A673 (cell line): ENCODE measurements around the gene RNF40. TPM values are rescaled to one million over a fixed set of nuclear protein-coding genes. Genes with fewer than 3 reads are reported as not detected.
A peak's percentile ranks its signal among the peaks of the same experiment; 100 is the strongest.

Experiments
- BruUV-seq: library from RNA; stranded (reverse); fragments of 400-500 nt; replicated peaks from 2 replicates; lab custom pipeline; 2021; lab: Mats Ljungman, UMichigan
- CTCF ChIA-PET: fragments of 300-600 bp; sonication (Branson Sonifier 250); formaldehyde crosslinking; loops from one replicate; lab custom pipeline; 2022; ENCODE audit warnings: antibody characterized with exemption; lab: Charles Lee
- POLR2A ChIA-PET: fragments of 300-600 bp; sonication (Branson Sonifier 250); formaldehyde crosslinking; loops from one replicate; lab custom pipeline; 2022; ENCODE audit warnings: antibody characterized with exemption; ENCODE audit not compliant: low non-redundant PET; lab: Charles Lee
- DNase-seq: peaks from one replicate; pipeline ENCODE4 v3.0.0-alpha.2; 2015; ENCODE audit warnings: low spot score
- H3K27ac ChIP-seq: fragments of 200-600 bp; sonication (generic); 2 replicates; pipeline ENCODE4 v1.5.1; 2016; ENCODE audit warnings: mixed run types, low read depth, mild to moderate bottlenecking, mixed read lengths, antibody characterized with exemption, low read length; ENCODE audit not compliant: poor library complexity, severe bottlenecking
- H3K27me3 ChIP-seq: fragments of 200-600 bp; sonication (generic); replicated peaks from 2 replicates; pipeline ENCODE4 v1.6.1; 2017; ENCODE audit warnings: mixed run types, low read depth, mild to moderate bottlenecking, mixed read lengths, antibody characterized with exemption, low read length; ENCODE audit not compliant: insufficient read depth, poor library complexity
- H3K36me3 ChIP-seq: fragments of 200-600 bp; sonication (generic); 2 replicates; pipeline ENCODE4 v1.6.1; 2016; ENCODE audit warnings: mixed run types, mild to moderate bottlenecking, mixed read lengths, antibody characterized with exemption, low read length; ENCODE audit not compliant: insufficient read depth, poor library complexity, severe bottlenecking
- H3K4me1 ChIP-seq: fragments of 200-600 bp; sonication (generic); 2 replicates; pipeline ENCODE4 v1.6.1; 2017; ENCODE audit warnings: mixed run types, mild to moderate bottlenecking, mixed read lengths, antibody characterized with exemption, low read length; ENCODE audit not compliant: insufficient read depth, poor library complexity, severe bottlenecking
- H3K4me3 ChIP-seq: fragments of 200-600 bp; sonication (generic); 2 replicates; pipeline ENCODE4 v1.5.1; 2016; ENCODE audit warnings: low read depth, mixed run types, mild to moderate bottlenecking, mixed read lengths, low read length; ENCODE audit not compliant: poor library complexity, severe bottlenecking
- H3K9me3 ChIP-seq: fragments of 200-600 bp; sonication (generic); 2 replicates; pipeline ENCODE4 v1.6.1; 2016; ENCODE audit warnings: mixed run types, low read depth, mild to moderate bottlenecking, mixed read lengths, antibody characterized with exemption, low read length; ENCODE audit not compliant: poor library complexity, severe bottlenecking
- EZH2 ChIP-seq: fragments of 200-600 bp; sonication (generic); IDR thresholded peaks from 2 replicates; pipeline ENCODE4 v1.6.1; 2017; ENCODE audit warnings: borderline replicate concordance, low read depth, mild to moderate bottlenecking, mixed read lengths, antibody characterized with exemption, low read length; ENCODE audit not compliant: poor library complexity, severe bottlenecking
- intact Hi-C: fragments of 100-400 bp; cut with micrococcal nuclease; formaldehyde crosslinking; loops from one replicate; pipeline ENCODE4 v1.10.0; 2022; ENCODE audit not compliant: unreplicated experiment
- total RNA-seq: library from RNA; stranded (reverse); gene quantifications from 2 replicates; pipeline ENCODE4 v1.2.3, GENCODE V29; 2021
- TF ChIP-seq, protein P1 (sequence below): fragments of 300-800, 200-600 bp; sonication (generic); conservative IDR thresholded peaks from 2 replicates; pipeline ENCODE4 v1.5.1; 2017; ENCODE audit warnings: low read depth, mild to moderate bottlenecking, antibody characterized with exemption, low read length, moderate library complexity, mixed read lengths

RNF40 gene
- total RNA-seq, 1 experiment from 2014 or later, result 132 TPM

DNA sequence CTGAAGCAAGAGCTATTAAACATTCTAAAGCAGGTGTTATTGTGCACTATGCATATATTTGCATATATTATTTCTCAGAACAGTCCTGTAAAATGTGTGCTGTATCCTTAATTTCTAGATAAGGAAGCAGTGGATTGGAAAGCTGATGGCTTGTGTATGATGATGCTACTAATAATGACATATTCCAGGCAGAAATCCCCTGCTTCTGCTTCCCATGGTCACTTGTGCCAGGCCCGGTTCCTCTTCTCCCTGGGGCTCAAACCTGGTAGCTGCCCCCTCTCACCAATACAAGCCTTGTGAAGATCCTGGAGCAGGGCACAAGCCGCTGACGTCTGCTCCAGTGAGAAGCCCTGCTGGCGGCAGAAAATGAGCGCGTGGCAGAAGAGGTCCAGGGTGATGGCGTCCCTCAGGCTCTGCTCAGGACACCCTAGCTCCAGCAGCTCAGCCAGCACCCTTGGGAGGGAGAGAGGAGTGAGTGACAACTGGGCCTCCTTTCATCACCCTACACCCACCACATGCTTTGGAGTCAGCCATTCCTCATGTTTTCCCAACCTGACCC is 2.0 kb upstream of the RNF40 start:
- Histone ChIP-seq H3K4me1 (peaks cover 10% of the 10 kb centered on the region), H3K27ac (no peak overlapping the region), H3K27me3 (no peaks in the 10 kb centered on the region), H3K36me3 (peaks cover 27% of the 10 kb centered on the region), H3K9me3 (no peaks in the 10 kb centered on the region), H3K4me3 (peak overlapping the region; percentile 72)
- BruUV-seq, result no TSS peak
- POLR2A ChIA-PET, result no interaction called here
- intact Hi-C loops, result no loop called here
- no peak for TF ChIP-seq EZH2
- TF ChIP-seq, protein P1, sequence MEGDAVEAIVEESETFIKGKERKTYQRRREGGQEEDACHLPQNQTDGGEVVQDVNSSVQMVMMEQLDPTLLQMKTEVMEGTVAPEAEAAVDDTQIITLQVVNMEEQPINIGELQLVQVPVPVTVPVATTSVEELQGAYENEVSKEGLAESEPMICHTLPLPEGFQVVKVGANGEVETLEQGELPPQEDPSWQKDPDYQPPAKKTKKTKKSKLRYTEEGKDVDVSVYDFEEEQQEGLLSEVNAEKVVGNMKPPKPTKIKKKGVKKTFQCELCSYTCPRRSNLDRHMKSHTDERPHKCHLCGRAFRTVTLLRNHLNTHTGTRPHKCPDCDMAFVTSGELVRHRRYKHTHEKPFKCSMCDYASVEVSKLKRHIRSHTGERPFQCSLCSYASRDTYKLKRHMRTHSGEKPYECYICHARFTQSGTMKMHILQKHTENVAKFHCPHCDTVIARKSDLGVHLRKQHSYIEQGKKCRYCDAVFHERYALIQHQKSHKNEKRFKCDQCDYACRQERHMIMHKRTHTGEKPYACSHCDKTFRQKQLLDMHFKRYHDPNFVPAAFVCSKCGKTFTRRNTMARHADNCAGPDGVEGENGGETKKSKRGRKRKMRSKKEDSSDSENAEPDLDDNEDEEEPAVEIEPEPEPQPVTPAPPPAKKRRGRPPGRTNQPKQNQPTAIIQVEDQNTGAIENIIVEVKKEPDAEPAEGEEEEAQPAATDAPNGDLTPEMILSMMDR, result no peak
- no peak for DNase-seq
- CTCF ChIA-PET, result no interaction called here

DNA sequence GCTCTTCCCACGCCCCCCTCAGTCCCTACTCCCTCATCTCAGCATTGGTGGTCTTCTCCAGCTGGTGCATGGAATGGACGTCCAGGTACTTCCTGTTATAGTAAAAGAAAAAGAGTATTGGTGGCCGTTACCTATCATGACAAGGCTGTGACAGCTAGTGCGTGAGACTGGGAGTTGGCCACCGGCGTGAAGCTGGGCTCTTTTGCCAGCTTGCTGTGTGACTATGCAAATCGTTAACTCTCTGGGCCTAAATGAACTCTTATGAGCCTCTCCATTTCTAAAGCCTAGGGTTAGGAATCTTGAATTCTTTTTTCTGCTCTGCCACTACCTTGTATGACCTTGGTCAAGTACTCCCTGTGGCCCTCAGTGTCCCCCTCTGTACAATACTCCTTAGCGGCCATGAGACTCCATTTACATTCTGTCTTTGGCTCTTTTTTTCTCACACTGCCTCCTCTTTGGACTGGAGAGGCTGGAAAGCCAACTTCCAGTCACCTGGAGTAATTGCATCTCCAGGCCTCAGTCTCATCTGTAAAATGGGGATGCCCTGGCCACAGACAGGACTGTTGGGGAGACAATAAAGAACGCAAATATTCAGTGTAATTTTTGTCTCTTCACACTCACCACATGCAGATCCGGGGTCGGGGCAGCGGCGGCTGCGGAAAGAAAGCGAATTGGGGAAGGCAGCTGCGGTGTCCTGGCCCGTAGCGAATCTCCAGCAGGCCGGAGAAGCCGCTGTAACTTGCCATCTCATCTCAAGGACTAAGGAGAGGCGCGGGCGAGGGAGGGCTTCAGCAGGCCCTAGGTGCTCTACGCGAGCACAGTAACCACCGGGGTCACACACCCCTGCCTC is 1.3 kb upstream of the RNF40 start:
- peaks cover 34% of the 10 kb centered on the region for H3K36me3 ChIP-seq
- TSS peak; percentile 54 for BruUV-seq
- no peak for TF ChIP-seq EZH2
- peaks cover 10% of the 10 kb centered on the region for H3K4me1 ChIP-seq
- no peak for DNase-seq
- no peaks in the 10 kb centered on the region for H3K27me3 ChIP-seq
- no peaks in the 10 kb centered on the region for H3K9me3 ChIP-seq
- peak overlapping the region; percentile 72 for H3K4me3 ChIP-seq
- intact Hi-C loops, result no loop called here
- CTCF ChIA-PET, result no interaction called here
- POLR2A ChIA-PET, result no interaction called here
- peak overlapping the region; percentile 62 for H3K27ac ChIP-seq

DNA sequence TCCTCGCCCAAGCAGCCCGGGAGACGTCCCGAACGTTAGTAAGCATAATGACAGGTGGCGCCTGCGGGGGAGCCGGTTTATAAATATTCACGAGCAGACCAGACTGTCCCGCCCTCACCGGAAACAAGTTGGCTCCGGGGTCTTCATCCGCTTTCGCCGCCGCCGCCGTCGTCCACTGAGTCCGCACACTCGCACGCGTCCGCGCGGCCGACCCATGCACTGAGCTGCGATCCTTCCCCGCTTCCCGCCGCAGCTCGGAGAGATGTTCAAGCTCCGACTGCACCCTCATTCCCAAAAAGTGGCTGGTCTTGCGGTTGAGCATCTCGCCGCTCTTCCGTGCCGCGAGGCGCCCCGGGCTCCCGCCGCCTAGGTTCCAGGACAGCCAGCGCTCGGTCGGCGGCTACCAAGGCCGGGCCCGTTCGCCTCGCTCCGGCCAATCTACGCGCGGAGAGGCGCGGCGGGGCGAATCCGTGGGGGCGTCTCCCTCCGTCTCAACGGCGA is 645 bp upstream of the RNF40 start:
- POLR2A ChIA-PET, result no interaction called here
- intact Hi-C loops, result no loop called here
- peak; percentile 60 for DNase-seq
- CTCF ChIA-PET, result no interaction called here
- Histone ChIP-seq H3K4me3 (peak overlapping the region; percentile 72), H3K9me3 (no peaks in the 10 kb centered on the region), H3K27me3 (no peaks in the 10 kb centered on the region), H3K36me3 (peaks cover 41% of the 10 kb centered on the region), H3K27ac (peak overlapping the region; percentile 62), H3K4me1 (peaks cover 10% of the 10 kb centered on the region)
- BruUV-seq, result no TSS peak
- no peak for TF ChIP-seq EZH2
- TF ChIP-seq, protein P1, result no peak
